IMR-90 (cell line): Measurements from ENCODE around the gene C17orf50. TPM values are rescaled to one million over a fixed set of nuclear protein-coding genes. Genes with fewer than 3 reads are reported as not detected.

ENCODE experiments used
- ATAC-seq: fragments of 200-7000 bp; cut with Tn5 transposase; 2 replicates; pipeline ENCODE4 v1.9.1; 2020; ENCODE audit warnings: low read depth, mild to moderate bottlenecking, moderate library complexity
- BruUV-seq: library from RNA; stranded (reverse); fragments of 400-500 nt; replicated peaks from 2 replicates; lab custom pipeline; 2021; lab: Mats Ljungman, UMichigan
- CTCF ChIA-PET: fragments of 300-600 bp; formaldehyde crosslinking; extraction: SDS; loops from one replicate; lab custom pipeline; 2021; ENCODE audit warnings: antibody characterized with exemption; lab: Yijun Ruan, JAX
- POLR2A ChIA-PET: fragments of 300-600 bp; sonication (Branson Sonifier 250); formaldehyde crosslinking; loops from one replicate; lab custom pipeline; 2022; ENCODE audit warnings: antibody characterized with exemption; ENCODE audit not compliant: unreplicated experiment; lab: Charles Lee
- DNase-seq: peaks from one replicate; pipeline ENCODE4 v3.0.0; 2013
- H2AFZ ChIP-seq: replicated peaks from 2 replicates; pipeline ENCODE3; 2013; ENCODE audit warnings: low read length, mild to moderate bottlenecking; ENCODE audit not compliant: poor library complexity
- H2AK5ac ChIP-seq: 2 replicates; pipeline ENCODE4 v1.6.1; 2013; ENCODE audit warnings: low read depth, low read length, inconsistent platforms
- H2AK9ac ChIP-seq: replicated peaks from 2 replicates; pipeline ENCODE3; 2013; ENCODE audit warnings: mild to moderate bottlenecking, low read depth, low read length, moderate library complexity; ENCODE audit not compliant: poor library complexity
- H2BK120ac ChIP-seq: 2 replicates; pipeline ENCODE4 v1.6.1; 2013; ENCODE audit warnings: low read depth, low read length, inconsistent platforms
- H2BK15ac ChIP-seq: 3 replicates; pipeline ENCODE4 v1.6.1; 2013; ENCODE audit warnings: low read depth, low read length, inconsistent platforms
- H2BK20ac ChIP-seq: 2 replicates; pipeline ENCODE4 v1.6.1; 2013; ENCODE audit warnings: low read depth, mild to moderate bottlenecking, inconsistent platforms, low read length, moderate library complexity
- H2BK5ac ChIP-seq: 2 replicates; pipeline ENCODE4 v1.6.1; 2013; ENCODE audit warnings: mild to moderate bottlenecking, low read depth, low read length, inconsistent platforms; ENCODE audit not compliant: poor library complexity, severe bottlenecking
- H3K14ac ChIP-seq: replicated peaks from 2 replicates; pipeline ENCODE4 v1.6.1; 2013; ENCODE audit warnings: low read depth, low read length, inconsistent platforms
- H3K18ac ChIP-seq: 2 replicates; pipeline ENCODE4 v1.6.1; 2013; ENCODE audit warnings: low read depth, low read length, control low read depth
- H3K23ac ChIP-seq: 2 replicates; pipeline ENCODE4 v1.6.1; 2013; ENCODE audit warnings: low read depth, low read length, inconsistent platforms
- H3K27ac ChIP-seq: 2 replicates; pipeline ENCODE4 v1.5.1; 2013; ENCODE audit warnings: mild to moderate bottlenecking, control low read depth, low read length; ENCODE audit not compliant: insufficient read depth
- H3K27me3 ChIP-seq: 2 replicates; pipeline ENCODE4 v1.6.1; 2013; ENCODE audit warnings: low read length; ENCODE audit not compliant: control insufficient read depth, insufficient read depth
- H3K36me3 ChIP-seq: 2 replicates; pipeline ENCODE4 v1.6.1; 2013; ENCODE audit warnings: low read length, mixed read lengths; ENCODE audit not compliant: control insufficient read depth, insufficient read depth
- H3K4ac ChIP-seq: 2 replicates; pipeline ENCODE4 v1.6.1; 2013; ENCODE audit warnings: low read depth, low read length, inconsistent platforms
- H3K4me1 ChIP-seq: 2 replicates; pipeline ENCODE4 v1.6.1; 2013; ENCODE audit warnings: low read length, mixed read lengths; ENCODE audit not compliant: control insufficient read depth, insufficient read depth
- H3K4me2 ChIP-seq: 2 replicates; pipeline ENCODE4 v1.6.1; 2013; ENCODE audit warnings: low read depth, mild to moderate bottlenecking, control low read depth, low read length, moderate library complexity
- H3K4me3 ChIP-seq: 2 replicates; pipeline ENCODE4 v1.5.1; 2013; ENCODE audit warnings: low read depth, mild to moderate bottlenecking, control low read depth, low read length, moderate library complexity; ENCODE audit not compliant: insufficient read depth
- H3K56ac ChIP-seq: 2 replicates; pipeline ENCODE4 v1.6.1; 2013; ENCODE audit warnings: low read length, inconsistent platforms; ENCODE audit not compliant: insufficient read depth; ENCODE audit errors: extremely low read depth
- H3K79me1 ChIP-seq, 2 experiments: 2 replicates each; pipeline ENCODE4 v1.6.1; 2013; ENCODE audit warnings: low read length in 2 of 2, inconsistent platforms in 1 of 2, low read depth in 1 of 2
- H3K9ac ChIP-seq: 2 replicates; pipeline ENCODE4 v1.6.1; 2013; ENCODE audit warnings: low read depth, low read length, control low read depth
- H3K9me1 ChIP-seq: 2 replicates; pipeline ENCODE4 v1.6.1; 2013; ENCODE audit warnings: low read length, inconsistent platforms; ENCODE audit not compliant: insufficient read depth
- H3K9me3 ChIP-seq: 2 replicates; pipeline ENCODE4 v1.6.1; 2013; ENCODE audit warnings: low read length; ENCODE audit not compliant: control insufficient read depth, insufficient read depth
- H4K20me1 ChIP-seq: 2 replicates; pipeline ENCODE4 v1.6.1; 2013; ENCODE audit warnings: low read length, inconsistent platforms; ENCODE audit not compliant: insufficient read depth
- H4K5ac ChIP-seq: 2 replicates; pipeline ENCODE4 v1.6.1; 2013; ENCODE audit warnings: mild to moderate bottlenecking, low read depth, low read length, control low read depth
- H4K8ac ChIP-seq, 2 experiments: 2 replicates each; pipeline ENCODE4 v1.6.1; 2013; ENCODE audit warnings: low read depth in 2 of 2, low read length in 2 of 2, control low read depth in 1 of 2, inconsistent platforms in 1 of 2
- H4K91ac ChIP-seq: 2 replicates; pipeline ENCODE4 v1.6.1; 2013; ENCODE audit warnings: low read depth, low read length, inconsistent platforms; ENCODE audit not compliant: insufficient read depth
- CEBPB ChIP-seq: IDR thresholded peaks from 2 replicates; pipeline ENCODE4 v1.6.1; 2012; ENCODE audit warnings: low read depth, low read length, improper control_type of control experiment
- CHD1 ChIP-seq: IDR thresholded peaks from 2 replicates; pipeline ENCODE4 v1.6.1; 2012; ENCODE audit warnings: low read depth, low read length, improper control_type of control experiment
- FOS ChIP-seq: fragments of 150-350 bp; IDR thresholded peaks from 2 replicates; pipeline ENCODE4 v1.6.1; 2016; ENCODE audit warnings: low read depth, low read length
- MXI1 ChIP-seq: IDR thresholded peaks from 2 replicates; pipeline ENCODE4 v1.6.1; 2012; ENCODE audit warnings: low read depth, mild to moderate bottlenecking, low read length, moderate library complexity, borderline replicate concordance
- NFE2L2 ChIP-seq: fragments of 150-350 bp; IDR thresholded peaks from 2 replicates; pipeline ENCODE4 v1.6.1; 2016; ENCODE audit warnings: low read depth, mild to moderate bottlenecking, low read length
- POLR2A ChIP-seq: IDR thresholded peaks from 2 replicates; pipeline ENCODE4 v1.6.1; 2012; ENCODE audit warnings: mild to moderate bottlenecking, low read depth, low read length
- RAD21 ChIP-seq: IDR thresholded peaks from 2 replicates; pipeline ENCODE4 v1.6.1; 2012; ENCODE audit warnings: low read length, improper control_type of control experiment
- RCOR1 ChIP-seq: IDR thresholded peaks from 2 replicates; pipeline ENCODE4 v1.6.1; 2012; ENCODE audit warnings: mild to moderate bottlenecking, low read length, improper control_type of control experiment; ENCODE audit not compliant: insufficient replicate concordance
- RFX5 ChIP-seq: IDR thresholded peaks from 2 replicates; pipeline ENCODE4 v1.8.0; 2012; ENCODE audit warnings: low read depth, mild to moderate bottlenecking, low read length, moderate library complexity
- SMC3 ChIP-seq: fragments of 150-350 bp; IDR thresholded peaks from 2 replicates; pipeline ENCODE4 v1.6.1; 2016; ENCODE audit warnings: low read depth, mild to moderate bottlenecking, antibody characterized with exemption, low read length, moderate library complexity
- WGBS, 2 experiments: methylation state at CpG; one replicate each; pipeline versions ENCODE4 v1.1.5 to v1.1.7; 2013; ENCODE audit warnings: missing lambda C conversion rate in 2 of 2; ENCODE audit not compliant: insufficient read length in 1 of 2; ENCODE audit errors: extremely low coverage in 2 of 2; 5-methylcytosine and 5-hydroxymethylcytosine counted together
- dilution Hi-C: fragments of 300-500 bp; cut with HindIII; formaldehyde crosslinking; loops from one replicate; pipeline ENCODE4 v1.14.3; 2018; ENCODE audit warnings: low sequenced_read_pairs; ENCODE audit not compliant: unreplicated experiment
- in situ Hi-C: fragments of 300-500 bp; cut with MboI; formaldehyde crosslinking; loops from 3 replicates; pipeline ENCODE4 v1.14.3; 2019; ENCODE audit warnings: low sequenced_read_pairs, inconsistent platforms, mixed read lengths
- intact Hi-C: fragments of 100-400 bp; cut with micrococcal nuclease; formaldehyde crosslinking; loops from 2 replicates; pipeline ENCODE4 v1.10.0; 2022
- polyA plus RNA-seq, 3 experiments: library from polyadenylated mRNA; depleted of rRNA; stranded (reverse); fragments of >200 nt; gene quantifications; 2 replicates each; pipeline ENCODE4 v1.2.3, GENCODE V29; 2012; ENCODE audit warnings: low replicate concordance in 1 of 3
- total RNA-seq: library from RNA; depleted of rRNA; stranded (reverse); fragments of >200 nt; gene quantifications from 2 replicates; pipeline ENCODE4 v1.2.3, GENCODE V29; 2012
- TF ChIP-seq, protein P1 (sequence below): fragments of 150-350 bp; IDR thresholded peaks from 2 replicates; pipeline ENCODE4 v1.6.1; 2016; ENCODE audit warnings: low read depth, mild to moderate bottlenecking, low read length, moderate library complexity, borderline replicate concordance
- TF ChIP-seq, protein P2 (sequence below): conservative IDR thresholded peaks from 2 replicates; pipeline ENCODE4 v1.5.1; 2012; ENCODE audit warnings: mild to moderate bottlenecking, low read depth, low read length, improper control_type of control experiment

C17orf50 gene
- total and polyA plus RNA-seq, 2 of the 4 experiments (the other 2 are of a cell fraction): not detected

DNA sequence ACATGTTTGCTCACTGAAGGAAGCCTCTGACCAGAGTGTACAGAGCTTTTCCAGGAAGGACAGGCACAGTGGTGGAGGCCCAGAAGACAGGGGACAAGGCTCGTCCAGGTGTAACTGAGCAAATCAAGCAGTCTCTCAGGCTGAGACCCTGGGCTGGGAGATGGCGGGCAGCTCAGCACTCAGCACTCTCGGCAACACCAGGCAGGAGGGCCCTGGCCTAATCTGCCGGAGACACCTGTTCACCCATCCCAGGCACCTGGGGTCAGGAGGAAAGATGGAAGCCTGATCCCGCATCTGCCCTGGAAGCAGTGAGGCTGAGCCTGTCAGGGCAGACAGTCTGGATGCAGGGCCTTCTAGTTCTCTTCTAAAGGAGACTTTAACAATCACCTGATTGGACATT lies 24.5 kb upstream of the C17orf50 start:
- Histone ChIP-seq H3K9me3 (no peaks in the 10 kb centered on the region), H2BK5ac (no peak overlapping the region), H3K27ac (no peak overlapping the region), H3K4me2 (no peak overlapping the region), H4K20me1 (0 out of 2 replicates have a peak, but pooled peaks cover 9% of the 10 kb centered on the region), H3K23ac (no peak overlapping the region), H4K8ac (no peak overlapping the region), H3K14ac (no peak overlapping the region), H2BK120ac (no peak overlapping the region), H3K18ac (no peak overlapping the region), H2BK15ac (no peak overlapping the region), H3K9me1 (peaks cover 1% of the 10 kb centered on the region; the same call in 1 of the 2 replicates), H3K4ac (no peak overlapping the region), H3K56ac (no peak overlapping the region), H3K79me1 (no peaks in the 10 kb centered on the region), H4K91ac (no peak overlapping the region), H2BK20ac (no peak overlapping the region), H3K4me3 (no peak overlapping the region), H2AK9ac (no peak overlapping the region), H3K9ac (no peak overlapping the region), H3K27me3 (peaks cover 22% of the 10 kb centered on the region), H3K36me3 (no peaks in the 10 kb centered on the region), H2AFZ (no peak overlapping the region), H4K5ac (no peak overlapping the region), H3K4me1 (peaks cover under 1% of the 10 kb centered on the region), H2AK5ac (no peak overlapping the region)
- TF ChIP-seq MXI1 (no peak), RCOR1 (no peak), CHD1 (no peak), FOS (no peak), RFX5 (no peak), NFE2L2 (no peak), SMC3 (no peak), RAD21 (no peak), CEBPB (no peak), POLR2A (no peak)
- TF ChIP-seq, protein P1, sequence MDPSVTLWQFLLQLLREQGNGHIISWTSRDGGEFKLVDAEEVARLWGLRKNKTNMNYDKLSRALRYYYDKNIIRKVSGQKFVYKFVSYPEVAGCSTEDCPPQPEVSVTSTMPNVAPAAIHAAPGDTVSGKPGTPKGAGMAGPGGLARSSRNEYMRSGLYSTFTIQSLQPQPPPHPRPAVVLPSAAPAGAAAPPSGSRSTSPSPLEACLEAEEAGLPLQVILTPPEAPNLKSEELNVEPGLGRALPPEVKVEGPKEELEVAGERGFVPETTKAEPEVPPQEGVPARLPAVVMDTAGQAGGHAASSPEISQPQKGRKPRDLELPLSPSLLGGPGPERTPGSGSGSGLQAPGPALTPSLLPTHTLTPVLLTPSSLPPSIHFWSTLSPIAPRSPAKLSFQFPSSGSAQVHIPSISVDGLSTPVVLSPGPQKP: no peak
- TF ChIP-seq, protein P2, sequence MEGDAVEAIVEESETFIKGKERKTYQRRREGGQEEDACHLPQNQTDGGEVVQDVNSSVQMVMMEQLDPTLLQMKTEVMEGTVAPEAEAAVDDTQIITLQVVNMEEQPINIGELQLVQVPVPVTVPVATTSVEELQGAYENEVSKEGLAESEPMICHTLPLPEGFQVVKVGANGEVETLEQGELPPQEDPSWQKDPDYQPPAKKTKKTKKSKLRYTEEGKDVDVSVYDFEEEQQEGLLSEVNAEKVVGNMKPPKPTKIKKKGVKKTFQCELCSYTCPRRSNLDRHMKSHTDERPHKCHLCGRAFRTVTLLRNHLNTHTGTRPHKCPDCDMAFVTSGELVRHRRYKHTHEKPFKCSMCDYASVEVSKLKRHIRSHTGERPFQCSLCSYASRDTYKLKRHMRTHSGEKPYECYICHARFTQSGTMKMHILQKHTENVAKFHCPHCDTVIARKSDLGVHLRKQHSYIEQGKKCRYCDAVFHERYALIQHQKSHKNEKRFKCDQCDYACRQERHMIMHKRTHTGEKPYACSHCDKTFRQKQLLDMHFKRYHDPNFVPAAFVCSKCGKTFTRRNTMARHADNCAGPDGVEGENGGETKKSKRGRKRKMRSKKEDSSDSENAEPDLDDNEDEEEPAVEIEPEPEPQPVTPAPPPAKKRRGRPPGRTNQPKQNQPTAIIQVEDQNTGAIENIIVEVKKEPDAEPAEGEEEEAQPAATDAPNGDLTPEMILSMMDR: no peak
- POLR2A ChIA-PET: no interaction called here
- dilution Hi-C loops (no loop called here), in situ Hi-C loops (loop anchor here (25.0 kb wide), 1 partner anchor 374 kb away; the partner anchor contains the start of gene SLFN11), intact Hi-C loops (no loop called here)
- WGBS, 2 experiments: 93% methylated on average over 3 of the region's 5 CpGs; no CpG with 5 or more reads in 1 of the 2 experiments
- ATAC-seq (no peak), DNase-seq (no peak)
- no TSS peak for BruUV-seq
- CTCF ChIA-PET: interaction anchor here (0.6 kb wide), 1 partner anchor 197 kb away, joined by 3 read pairs; no protein-coding TSS in a partner anchor
